GM13977 (cell line): ENCODE measurements around the gene ADCY2.

ENCODE experiments used
- DNase-seq: peaks from one replicate; pipeline ENCODE4 v3.0.0; 2012; ENCODE audit warnings: low spot score
- in situ Hi-C: fragments of 300-500 bp; cut with MboI; formaldehyde crosslinking; loops from one replicate; pipeline ENCODE4 v1.12.0; 2022; ENCODE audit warnings: low sequenced_read_pairs, low pct_unique_long_range_greater_than_20kb, mixed read lengths, inconsistent platforms; ENCODE audit not compliant: unreplicated experiment
- TF ChIP-seq, protein P1 (sequence below): IDR thresholded peaks from 2 replicates; pipeline ENCODE4 v1.5.1; 2012; ENCODE audit warnings: mild to moderate bottlenecking, control low read depth; ENCODE audit not compliant: insufficient read depth; ENCODE audit errors: extremely low read depth, missing control alignments

The ADCY2 gene

DNA sequence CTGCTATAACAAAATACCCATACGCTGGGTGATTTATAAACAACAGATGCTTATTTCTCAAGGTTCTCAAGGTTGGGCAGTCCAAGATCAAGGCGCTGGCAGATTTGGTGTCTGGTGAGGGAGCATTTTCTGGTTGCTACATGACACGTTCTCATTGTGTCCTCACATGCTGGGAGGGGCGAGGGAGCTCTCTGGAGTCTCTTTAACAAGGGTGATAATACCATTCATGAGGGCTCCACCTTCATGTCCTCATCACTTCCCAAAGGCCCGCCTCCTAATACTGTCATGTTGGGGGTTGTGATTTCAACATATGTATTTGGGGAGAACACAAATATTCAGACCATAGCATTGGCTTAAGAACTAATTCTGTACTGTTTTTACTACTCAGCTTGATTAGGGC, 450.4 kb downstream of the ADCY2 start:
- in situ Hi-C loops = no loop called here
- DNase-seq = no peak
- TF ChIP-seq, protein P1, sequence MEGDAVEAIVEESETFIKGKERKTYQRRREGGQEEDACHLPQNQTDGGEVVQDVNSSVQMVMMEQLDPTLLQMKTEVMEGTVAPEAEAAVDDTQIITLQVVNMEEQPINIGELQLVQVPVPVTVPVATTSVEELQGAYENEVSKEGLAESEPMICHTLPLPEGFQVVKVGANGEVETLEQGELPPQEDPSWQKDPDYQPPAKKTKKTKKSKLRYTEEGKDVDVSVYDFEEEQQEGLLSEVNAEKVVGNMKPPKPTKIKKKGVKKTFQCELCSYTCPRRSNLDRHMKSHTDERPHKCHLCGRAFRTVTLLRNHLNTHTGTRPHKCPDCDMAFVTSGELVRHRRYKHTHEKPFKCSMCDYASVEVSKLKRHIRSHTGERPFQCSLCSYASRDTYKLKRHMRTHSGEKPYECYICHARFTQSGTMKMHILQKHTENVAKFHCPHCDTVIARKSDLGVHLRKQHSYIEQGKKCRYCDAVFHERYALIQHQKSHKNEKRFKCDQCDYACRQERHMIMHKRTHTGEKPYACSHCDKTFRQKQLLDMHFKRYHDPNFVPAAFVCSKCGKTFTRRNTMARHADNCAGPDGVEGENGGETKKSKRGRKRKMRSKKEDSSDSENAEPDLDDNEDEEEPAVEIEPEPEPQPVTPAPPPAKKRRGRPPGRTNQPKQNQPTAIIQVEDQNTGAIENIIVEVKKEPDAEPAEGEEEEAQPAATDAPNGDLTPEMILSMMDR = no peak

DNA sequence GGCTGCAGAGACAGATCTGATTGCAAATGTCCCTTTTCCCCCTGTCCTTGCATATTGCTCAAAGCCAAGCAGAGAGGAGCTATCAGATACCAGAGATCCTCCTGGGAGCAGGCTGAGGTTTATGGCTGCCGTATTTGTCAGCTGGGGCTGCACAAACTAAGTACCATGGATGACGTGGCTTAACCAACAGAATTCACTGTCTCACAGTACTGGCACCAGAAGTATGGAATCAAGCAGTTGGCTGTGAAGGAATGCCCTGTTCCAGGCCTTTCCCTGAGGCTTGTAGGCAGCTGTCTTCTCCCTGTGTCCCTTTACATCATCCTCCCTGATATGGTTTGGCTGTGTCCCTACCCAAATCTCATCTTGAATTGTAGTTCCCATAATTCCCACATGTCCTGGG, 452.4 kb downstream of the ADCY2 start:
- DNase-seq = no peak
- TF ChIP-seq, protein P1 = no peak
- in situ Hi-C loops = no loop called here

DNA sequence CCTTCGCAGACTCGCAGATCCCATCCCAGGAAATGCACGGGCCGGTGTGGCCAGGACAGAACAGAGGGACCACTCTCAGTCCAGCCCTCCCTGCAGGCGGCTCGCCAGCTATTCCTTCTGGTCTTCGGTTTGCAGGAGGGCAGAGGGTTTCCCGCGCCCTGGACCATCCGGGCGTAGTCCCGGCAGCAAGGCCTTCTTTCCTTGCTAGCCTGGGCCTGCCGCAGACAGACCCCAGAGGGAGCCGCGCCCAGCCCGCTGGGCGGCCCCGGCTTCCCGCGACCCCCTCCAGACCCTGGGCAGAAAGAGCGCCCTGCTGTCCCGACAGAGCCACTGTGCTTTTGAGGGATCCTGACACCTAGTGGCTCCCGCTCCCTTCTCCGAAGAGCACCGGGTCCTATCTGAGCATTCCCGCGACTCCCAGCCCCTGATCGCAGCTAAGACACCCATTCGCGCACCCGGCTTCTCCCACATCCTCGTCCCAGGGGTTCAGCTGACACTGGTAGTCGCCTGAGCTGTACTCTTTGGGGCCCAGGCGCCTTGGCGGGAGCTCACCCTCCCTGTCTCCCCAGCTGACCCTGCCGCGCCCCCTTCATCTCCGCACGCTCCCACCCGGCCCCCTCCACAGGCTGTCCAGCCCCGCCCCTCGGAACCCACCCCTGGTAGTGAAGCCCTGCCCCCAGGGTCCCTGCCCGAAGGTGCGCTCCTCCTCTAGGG, 453.9 kb downstream of the ADCY2 start:
- DNase-seq = no peak
- in situ Hi-C loops = no loop called here
- TF ChIP-seq, protein P1 = no peak

DNA sequence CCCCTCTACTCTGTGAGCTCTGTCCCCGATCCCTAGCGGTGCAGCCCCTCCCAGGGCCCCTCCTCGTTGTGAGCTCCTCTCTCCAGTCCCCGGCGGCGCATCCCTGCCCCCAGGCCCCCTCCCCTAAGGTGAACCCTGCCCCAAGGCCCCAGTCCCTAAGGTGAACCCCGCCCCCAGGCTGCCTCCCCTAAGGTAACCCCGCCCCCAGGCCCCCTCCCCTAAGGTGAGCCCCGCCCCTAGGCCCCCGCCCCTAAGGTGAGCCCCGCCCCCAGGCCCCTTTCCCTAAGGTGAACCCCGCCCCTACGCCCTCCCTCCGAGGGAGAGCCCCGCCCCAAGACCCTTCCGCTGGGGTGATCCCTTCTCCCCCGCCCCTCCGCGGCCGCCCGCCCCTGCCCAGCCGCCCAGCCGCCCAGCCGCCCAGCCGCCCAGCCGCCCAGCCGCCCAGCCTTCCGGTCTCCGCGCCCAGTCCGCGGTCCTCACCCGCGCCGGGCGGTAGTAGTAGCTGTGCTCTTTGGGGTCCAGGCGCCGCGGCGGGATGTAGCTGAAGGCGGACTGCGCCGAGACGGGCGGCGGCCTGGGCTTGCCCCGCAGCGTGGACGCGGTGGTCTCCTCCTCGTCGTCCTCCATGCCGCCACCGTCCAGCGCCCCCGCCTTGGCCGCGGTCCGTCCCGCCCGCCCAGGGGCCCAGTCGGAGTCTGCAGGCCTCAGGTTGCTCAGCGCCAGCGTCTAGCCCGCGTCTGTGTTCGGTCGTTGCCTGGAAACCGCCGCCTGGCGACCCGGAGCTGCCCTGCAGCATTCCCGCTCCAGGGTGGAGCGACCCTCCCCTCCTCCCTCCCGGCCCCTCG, 454.7 kb downstream of the ADCY2 start, which contains the start of gene CFAP90:
Gene CFAP90 (minus strand): TSS at position 739 of the 845 bp plus-strand sequence. CDS start 112 bp downstream, at position 627.
- in situ Hi-C loops = no loop called here
- TF ChIP-seq, protein P1 = no peak
- DNase-seq = no peak

DNA sequence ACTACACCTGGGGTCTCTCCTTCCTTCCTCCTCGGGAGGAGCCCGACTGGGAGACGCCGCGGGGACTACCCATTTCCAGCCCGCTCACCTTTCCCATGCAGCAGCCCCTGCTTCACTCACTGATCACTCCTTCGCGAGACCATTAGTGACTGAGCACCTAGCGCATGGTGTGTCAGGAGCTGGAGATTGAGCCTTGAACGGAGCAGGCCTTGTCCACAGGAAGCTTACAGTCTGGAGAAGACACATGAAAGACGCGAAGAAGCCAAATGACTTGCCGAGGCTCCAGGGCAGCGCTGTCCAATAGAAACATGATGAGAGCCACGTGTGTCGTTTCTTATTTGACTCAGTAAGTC, 455.3 kb downstream of the ADCY2 start:
- TF ChIP-seq, protein P1 = no peak
- DNase-seq = no peak
- in situ Hi-C loops = no loop called here

DNA sequence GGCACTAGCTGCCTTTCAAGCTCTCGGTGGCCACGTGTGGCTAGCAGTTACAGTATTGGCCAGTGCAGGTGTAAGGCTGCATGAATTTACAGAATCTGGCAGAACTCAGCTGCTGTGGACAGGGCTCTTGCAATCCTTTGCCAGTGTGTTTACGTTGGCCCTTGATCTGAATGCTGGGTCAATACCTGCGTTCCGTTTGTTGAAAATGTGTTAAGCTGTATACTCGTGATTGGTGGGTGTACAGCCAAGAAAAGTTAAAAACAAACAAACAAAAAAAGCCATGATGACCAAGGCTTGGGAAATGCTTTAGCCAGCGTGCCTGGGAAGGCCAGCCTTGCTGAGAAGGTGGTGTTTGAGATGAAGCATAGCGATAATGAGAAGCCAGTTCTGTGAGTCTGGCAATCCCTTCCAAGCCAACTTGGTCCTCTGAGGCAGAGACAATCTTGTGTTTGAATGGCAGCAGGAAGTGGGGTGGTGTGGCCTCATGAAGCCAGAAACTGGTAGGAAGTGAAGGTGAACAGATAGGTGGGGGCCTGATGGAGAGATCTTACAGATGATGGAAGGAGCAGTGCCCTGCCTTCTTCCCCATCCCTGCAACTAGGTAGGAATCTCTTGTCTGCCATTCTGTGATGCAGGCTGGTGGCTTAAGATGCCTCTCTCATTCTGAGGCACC, 455.8 kb downstream of the ADCY2 start:
- in situ Hi-C loops = no loop called here
- DNase-seq = no peak
- TF ChIP-seq, protein P1 = no peak
